Prostate gland (tissue), 2 donors: ENCODE measurements around the gene HSPG2.

ENCODE experiments used
- CTCF ChIP-seq, 4 experiments: fragments of 200-600 bp in 2 of 4; fragments of 450-650 bp in 2 of 4; sonication (generic) in 2 of 4; IDR thresholded peaks; 1 replicate in 3 of 4; 2 replicates in 1 of 4; pipeline ENCODE4 v1.5.1; 2016 to 2019; ENCODE audit warnings: antibody characterized with exemption in 4 of 4, mild to moderate bottlenecking in 2 of 4, moderate library complexity in 2 of 4
- POLR2A ChIP-seq: fragments of 450-650 bp; IDR thresholded peaks from one replicate; pipeline ENCODE4 v1.6.1; 2016; ENCODE audit warnings: antibody characterized with exemption, mild to moderate bottlenecking
- POLR2AphosphoS5 ChIP-seq: sonication (generic); formaldehyde crosslinking; IDR thresholded peaks from one replicate; pipeline ENCODE4 v1.6.1; 2017; ENCODE audit warnings: antibody characterized with exemption

GRCh38 chr1:21931171-21932093 lies 5.7 kb downstream of the HSPG2 start:
- TF ChIP-seq CTCF (IDR thresholded peaks at IDR 0.05): no peak
- peak; percentile 18 for TF ChIP-seq POLR2A
- no peak for TF ChIP-seq POLR2AphosphoS5
